Endothelial cell of umbilical vein (primary cell): ENCODE data around the gene KIF26B. TPM values are rescaled to one million over a fixed set of nuclear protein-coding genes. Genes with fewer than 3 reads are reported as not detected.

Experiments used
- BruUV-seq: library from RNA; stranded (reverse); fragments of 400-500 nt; replicated peaks from 2 replicates; lab custom pipeline; 2021; lab: Mats Ljungman, UMichigan
- CTCF ChIA-PET: fragments of 300-600, 350-600 bp; sonication (Branson Sonifier 250); formaldehyde crosslinking; loops from one replicate; lab custom pipeline; 2021; ENCODE audit warnings: antibody characterized with exemption, inconsistent platforms; lab: Charles Lee
- POLR2A ChIA-PET: fragments of 300-600, 350-600 bp; sonication (Branson Sonifier 250); formaldehyde crosslinking; loops from one replicate; lab custom pipeline; 2021; ENCODE audit warnings: antibody characterized with exemption, inconsistent platforms; lab: Charles Lee
- DNase-seq: peaks from one replicate; pipeline ENCODE4 v3.0.0-alpha.2; 2011; ENCODE audit warnings: low read depth, low spot score
- FAIRE-seq: peaks from 2 replicates; lab custom pipeline; 2011; peaks lifted over from hg19 to GRCh38; lab: Jason Lieb, UNC
- H2AFZ ChIP-seq: 2 replicates; pipeline ENCODE4 v1.6.0; 2012; ENCODE audit warnings: low read depth, low read length, control low read depth, inconsistent platforms
- H3K27ac ChIP-seq: 2 replicates; pipeline ENCODE4 v1.5.1; 2011; ENCODE audit warnings: low read depth, mild to moderate bottlenecking, control low read depth, low read length, moderate library complexity; ENCODE audit not compliant: insufficient read depth
- H3K27me3 ChIP-seq, 2 experiments: 2 replicates each; pipeline versions ENCODE4 v1.6.0 to v1.6.1; 2011; ENCODE audit warnings: low read length in 2 of 2, mixed read lengths in 1 of 2; ENCODE audit not compliant: control insufficient read depth in 2 of 2, insufficient read depth in 2 of 2
- H3K36me3 ChIP-seq, 2 experiments: 2 replicates in 1 of 2; 3 replicates in 1 of 2; pipeline ENCODE4 v1.5.1; 2011; ENCODE audit warnings: low read length in 2 of 2, mild to moderate bottlenecking in 1 of 2, moderate library complexity in 1 of 2; ENCODE audit not compliant: control insufficient read depth in 2 of 2, insufficient read depth in 2 of 2; ENCODE audit errors: extremely low read depth in 1 of 2
- H3K4me1 ChIP-seq: 3 replicates; pipeline ENCODE4 v1.5.1; 2011; ENCODE audit warnings: mild to moderate bottlenecking, low read length; ENCODE audit not compliant: control insufficient read depth, insufficient read depth; ENCODE audit errors: extremely low read depth
- H3K4me2 ChIP-seq: 2 replicates; pipeline ENCODE4 v1.6.1; 2011; ENCODE audit warnings: low read length, control low read depth, mixed read lengths; ENCODE audit not compliant: insufficient read depth
- H3K4me3 ChIP-seq, 3 experiments: fragments of 200-600 bp in 1 of 3; sonication (generic), shearing (Covaris generic) in 1 of 3; replicated peaks in 1 of 3; 2 replicates each; pipeline ENCODE4 v1.5.1; 2011 to 2016; ENCODE audit warnings: control low read depth in 3 of 3, low read length in 3 of 3, mild to moderate bottlenecking in 2 of 3, inconsistent platforms in 1 of 3, low read depth in 1 of 3, moderate library complexity in 1 of 3; ENCODE audit not compliant: insufficient read depth in 1 of 3
- H3K79me2 ChIP-seq: 2 replicates; pipeline ENCODE4 v1.6.0; 2012; ENCODE audit warnings: low read length, inconsistent platforms; ENCODE audit not compliant: control insufficient read depth, insufficient read depth
- H3K9ac ChIP-seq: replicated peaks from 2 replicates; pipeline ENCODE3; 2011; ENCODE audit warnings: low read length, control low read depth; ENCODE audit not compliant: insufficient read depth; ENCODE audit errors: extremely low read depth
- H3K9me1 ChIP-seq: replicated peaks from 3 replicates; pipeline ENCODE4 v1.6.0; 2011; ENCODE audit warnings: mild to moderate bottlenecking, low read length; ENCODE audit not compliant: control insufficient read depth, insufficient read depth; ENCODE audit errors: extremely low read depth
- H3K9me3 ChIP-seq: replicated peaks from 2 replicates; pipeline ENCODE4 v1.5.1; 2012; ENCODE audit warnings: low read length, inconsistent platforms; ENCODE audit not compliant: control insufficient read depth, insufficient read depth
- H4K20me1 ChIP-seq: replicated peaks from 2 replicates; pipeline ENCODE3; 2011; ENCODE audit warnings: mild to moderate bottlenecking, low read length; ENCODE audit not compliant: control insufficient read depth, insufficient read depth; ENCODE audit errors: extremely low read depth
- CTCF ChIP-seq, 2 donors: IDR thresholded peaks; 1 replicate in 1 of 2; 2 replicates in 1 of 2; pipeline ENCODE4 v1.5.1; 2011; ENCODE audit warnings: low read length in 2 of 2, mild to moderate bottlenecking in 2 of 2, moderate library complexity in 2 of 2, control low read depth in 1 of 2, inconsistent platforms in 1 of 2, low read depth in 1 of 2; ENCODE audit not compliant: insufficient read depth in 1 of 2; ENCODE audit errors: extremely low read depth in 1 of 2
- EZH2 ChIP-seq: IDR thresholded peaks from 2 replicates; pipeline ENCODE4 v1.6.1; 2012; ENCODE audit warnings: borderline replicate concordance, low read depth, mild to moderate bottlenecking, moderate library complexity, low read length, inconsistent platforms; ENCODE audit not compliant: severe bottlenecking
- FOS ChIP-seq: IDR thresholded peaks from 2 replicates; pipeline ENCODE4 v1.6.1; 2011; ENCODE audit warnings: mild to moderate bottlenecking, low read length, moderate library complexity, borderline replicate concordance; ENCODE audit not compliant: insufficient read depth
- GATA2 ChIP-seq: IDR thresholded peaks from 2 replicates; pipeline ENCODE4 v1.7.0; 2011; ENCODE audit warnings: low read depth, mild to moderate bottlenecking, moderate library complexity, mixed read lengths, low read length; ENCODE audit not compliant: insufficient read length, insufficient read depth
- JUN ChIP-seq: IDR thresholded peaks from 2 replicates; pipeline ENCODE4 v1.6.1; 2011; ENCODE audit warnings: borderline replicate concordance, low read depth; ENCODE audit not compliant: insufficient read length, insufficient read depth
- MYC ChIP-seq: IDR thresholded peaks from one replicate; pipeline ENCODE4 v1.6.1; 2011; ENCODE audit warnings: mild to moderate bottlenecking, low read depth, low read length
- POLR2A ChIP-seq: IDR thresholded peaks from 2 replicates; pipeline ENCODE4 v1.6.1; 2012; ENCODE audit warnings: low read depth, mild to moderate bottlenecking, control low read depth, low read length
- POLR2AphosphoS5 ChIP-seq: IDR thresholded peaks from 2 replicates; pipeline ENCODE4 v1.6.1; 2012; ENCODE audit warnings: low read depth, mild to moderate bottlenecking, control low read depth, low read length, moderate library complexity; ENCODE audit not compliant: insufficient read depth
- dilution Hi-C: fragments of 300-500 bp; cut with MboI; formaldehyde crosslinking; loops from one replicate; pipeline ENCODE4 v1.15.0; 2019; ENCODE audit warnings: low sequenced_read_pairs; ENCODE audit not compliant: extremely low pct_ligation_motif_present
- intact Hi-C: fragments of 100-400 bp; cut with micrococcal nuclease; formaldehyde crosslinking; loops from one replicate; pipeline ENCODE4 v1.10.0; 2022
- polyA plus RNA-seq, 4 experiments: library from polyadenylated mRNA; depleted of rRNA in 3 of 4; stranded (reverse) in 3 of 4; unstranded in 1 of 4; fragments of >200 nt; gene quantifications; 2 replicates each; pipeline versions ENCODE4 v1.2.1 to v1.2.3, GENCODE V29; 2011 to 2012; ENCODE audit warnings: missing spikeins in 1 of 4
- total RNA-seq: library from RNA; stranded (reverse); gene quantifications from 2 replicates; pipeline ENCODE4 v1.2.3, GENCODE V29; 2021
- TF ChIP-seq, protein P1 (sequence below): IDR thresholded peaks from 2 replicates; pipeline ENCODE4 v1.6.1; 2011; ENCODE audit not compliant: insufficient read depth, insufficient read length

Gene KIF26B
- total and polyA plus RNA-seq, 2 donors (not counting 3 experiments of a cell fraction or from before 2014, with no cell fraction given): 0.04 to 0.49 TPM

GRCh38 chr1:245156041-245156735 is 1.4 kb downstream of the KIF26B start:
- DNase-seq (peak; percentile 60), FAIRE-seq (peak; percentile 68)
- dilution Hi-C loops (no loop called here), intact Hi-C loops (no loop called here)
- Histone ChIP-seq H3K9me3 (no peaks in the 10 kb centered on the region), H3K9ac (no peak overlapping the region), H3K9me1 (no peaks in the 10 kb centered on the region), H3K79me2 (no peaks in the 10 kb centered on the region), H3K36me3 (no peaks in the 10 kb centered on the region), H2AFZ (peak overlapping the region; percentile 91), H3K4me3 (peak overlapping the region; percentile 10 to 51 (median 45)), H3K4me1 (peaks cover 28% of the 10 kb centered on the region), H3K27ac (no peak overlapping the region), H3K4me2 (peak overlapping the region; percentile 76), H3K27me3 (peaks cover 24 to 56% of the 10 kb centered on the region in 2 experiments), H4K20me1 (no peaks in the 10 kb centered on the region)
- TF ChIP-seq EZH2 (peak; percentile 70), POLR2AphosphoS5 (no peak), POLR2A (no peak), MYC (no peak), FOS (no peak), GATA2 (no peak), JUN (no peak), CTCF (IDR thresholded peaks at IDR 0.05; ENCODE audit: extremely low read depth in 1 of 2, insufficient read depth in 1 of 2, low read depth in 1 of 2, low read length in 2 of 2) (peak; percentile 65 to 75)
- TF ChIP-seq, protein P1, sequence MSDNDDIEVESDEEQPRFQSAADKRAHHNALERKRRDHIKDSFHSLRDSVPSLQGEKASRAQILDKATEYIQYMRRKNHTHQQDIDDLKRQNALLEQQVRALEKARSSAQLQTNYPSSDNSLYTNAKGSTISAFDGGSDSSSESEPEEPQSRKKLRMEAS: no peak
- POLR2A ChIA-PET: no interaction called here
- no TSS peak for BruUV-seq
- CTCF ChIA-PET: interaction anchor here (0.7 to 6.0 kb wide), 30 partner anchors 9 to 1342 kb away, joined by 3 to 128 read pairs (median 4); no protein-coding TSS in a partner anchor
